Hematopoietic multipotent progenitor cell treated with erythropoietin and hydrocortisone succinate and interleukin-3 and kit ligand, for 8 days (in vitro differentiated cells): ENCODE results near the gene TRMT44.
"Not testable (repeated sequence)": the region's sequence is repeated elsewhere in the genome, so short reads cannot be mapped to it uniquely, and the experiment has no call there.

Experiments used
- DNase-seq: peaks from one replicate; pipeline ENCODE4 v3.0.0-alpha.2; 2015

The TRMT44 gene

DNA sequence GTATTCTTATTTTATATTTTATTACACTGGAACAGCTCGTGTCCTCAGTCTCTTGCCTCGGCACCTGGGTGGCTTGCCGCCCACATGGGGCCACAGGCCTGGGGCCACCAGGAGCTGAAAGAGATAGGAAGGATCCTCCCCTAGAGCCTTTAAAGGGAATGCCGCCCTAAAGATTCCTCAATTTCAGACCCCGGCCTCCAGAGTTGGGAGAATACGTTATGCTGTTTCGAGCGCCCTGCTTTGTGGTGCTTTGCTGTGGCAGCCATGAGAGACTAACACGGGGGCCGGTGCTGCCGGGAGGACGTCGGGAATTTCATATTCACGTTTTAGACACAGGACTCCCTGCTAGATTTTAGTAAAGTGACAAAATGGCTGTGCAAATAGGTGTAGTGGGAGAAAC lies 33.3 kb upstream of the TRMT44 start:
- no peak for DNase-seq

DNA sequence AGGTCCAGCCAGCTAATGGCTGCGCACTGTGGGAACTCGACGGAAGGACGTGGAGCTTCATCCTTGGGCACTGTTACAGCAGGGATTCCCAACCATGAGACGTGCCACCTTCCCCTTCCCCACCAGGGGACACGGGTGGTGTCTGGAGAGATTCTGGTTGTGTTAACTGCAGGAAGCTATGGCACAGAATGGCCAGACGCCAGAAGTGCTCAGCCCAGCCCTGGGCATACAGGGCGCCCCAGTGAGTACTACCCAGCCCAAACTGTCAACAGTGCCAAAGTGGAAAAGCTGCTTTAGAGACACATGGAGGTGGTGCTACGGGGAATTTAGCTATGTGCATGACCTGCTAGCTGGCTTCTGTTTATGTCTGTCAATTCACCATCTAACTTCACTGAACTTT lies 32.8 kb upstream of the TRMT44 start:
- no peak for DNase-seq

DNA sequence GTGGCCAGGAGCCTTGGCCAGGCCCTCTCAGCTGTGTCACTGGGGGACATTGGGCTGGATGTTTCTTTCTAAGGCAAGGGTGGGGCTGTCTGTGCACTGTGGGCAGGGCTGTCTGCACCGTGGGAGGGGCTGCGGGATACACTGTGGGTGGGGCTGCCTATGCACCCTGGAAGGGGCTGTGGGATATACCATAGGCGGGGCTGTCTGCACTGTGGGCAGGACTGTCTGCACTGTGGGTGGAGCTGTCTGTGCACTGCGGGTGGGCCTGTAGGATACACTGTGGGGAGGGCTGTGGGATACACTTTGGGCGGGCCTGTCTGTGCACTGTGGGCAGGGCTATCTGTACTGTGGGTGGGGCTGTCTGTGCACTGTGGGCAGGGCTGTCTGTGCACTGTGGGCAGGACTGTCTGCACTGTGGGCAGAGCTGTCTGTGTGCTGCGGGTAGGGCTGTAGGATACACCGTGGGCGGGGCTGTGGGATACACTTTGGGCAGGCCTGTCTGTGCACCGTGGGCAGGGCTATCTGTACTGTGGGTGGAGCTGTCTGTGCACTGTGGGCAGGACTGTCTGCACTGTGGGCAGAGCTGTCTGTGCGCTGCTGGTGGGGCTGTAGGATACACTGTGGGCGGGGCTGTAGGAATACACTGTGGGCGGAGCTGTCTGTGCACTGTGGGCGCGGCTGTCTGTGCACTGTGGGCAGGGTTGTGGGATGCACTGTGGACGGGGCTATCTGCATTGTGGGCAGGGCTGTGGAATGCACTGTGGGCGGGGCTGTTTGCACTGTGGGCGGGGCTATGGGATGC lies 31.1 kb upstream of the TRMT44 start:
- peak; percentile 93 for DNase-seq

DNA sequence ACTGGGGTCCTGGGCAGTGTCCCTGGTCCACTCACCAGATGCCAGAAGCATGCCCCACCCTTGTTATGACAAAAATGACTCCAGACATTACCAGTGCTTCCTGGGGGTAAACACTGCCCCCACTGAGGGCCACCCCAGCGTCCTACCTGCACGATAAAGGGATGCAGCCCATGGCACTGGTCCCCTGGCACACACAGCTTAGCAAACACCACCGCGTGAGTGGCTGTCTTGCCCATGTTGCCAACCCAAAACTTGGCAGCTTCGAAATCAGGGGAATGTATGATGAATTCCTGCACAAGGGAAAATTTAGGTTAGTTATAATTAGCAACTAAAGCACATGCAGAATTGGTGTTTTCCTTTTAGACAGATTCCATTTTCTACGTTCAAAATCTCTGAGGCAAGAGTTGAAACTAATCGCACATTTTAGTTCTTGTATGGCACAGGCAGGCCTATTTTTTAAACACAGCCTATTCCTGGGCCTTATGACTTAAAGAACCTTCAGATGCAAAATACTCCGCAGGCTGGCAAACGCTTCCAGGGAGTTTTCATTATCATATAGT lies 30.4 kb upstream of the TRMT44 start:
- no peak for DNase-seq

DNA sequence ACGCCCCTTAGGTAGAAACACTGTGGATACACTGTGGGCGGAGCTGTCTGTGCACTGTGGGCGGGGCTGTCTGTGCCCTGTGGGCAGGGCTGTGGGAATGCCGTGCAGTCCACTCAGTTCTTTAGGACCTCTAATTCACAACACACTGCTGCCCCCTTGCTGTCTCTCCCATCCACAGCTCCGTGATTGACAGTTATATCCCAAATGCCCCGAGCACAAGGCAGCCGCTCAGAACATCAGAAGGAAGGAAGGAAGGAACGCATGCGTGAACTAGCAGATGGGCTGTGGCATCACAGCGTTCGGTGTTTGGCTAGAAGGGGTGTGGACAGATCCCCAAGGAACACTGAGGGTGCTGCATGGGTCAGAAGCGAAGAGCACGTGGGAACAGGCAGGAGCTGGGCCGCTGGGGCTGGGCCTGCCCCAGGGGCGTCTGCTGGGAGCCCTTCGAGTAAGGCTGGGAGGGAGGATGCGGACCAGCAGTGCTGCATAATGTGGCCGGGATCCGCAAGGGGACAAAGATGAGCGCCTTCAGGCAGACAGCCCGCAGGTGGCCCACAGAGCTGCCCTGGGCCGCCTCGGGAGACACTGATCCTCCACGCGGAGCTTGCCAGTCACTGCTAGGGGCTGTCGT lies 29.8 kb upstream of the TRMT44 start:
- DNase-seq: peak; percentile 64

DNA sequence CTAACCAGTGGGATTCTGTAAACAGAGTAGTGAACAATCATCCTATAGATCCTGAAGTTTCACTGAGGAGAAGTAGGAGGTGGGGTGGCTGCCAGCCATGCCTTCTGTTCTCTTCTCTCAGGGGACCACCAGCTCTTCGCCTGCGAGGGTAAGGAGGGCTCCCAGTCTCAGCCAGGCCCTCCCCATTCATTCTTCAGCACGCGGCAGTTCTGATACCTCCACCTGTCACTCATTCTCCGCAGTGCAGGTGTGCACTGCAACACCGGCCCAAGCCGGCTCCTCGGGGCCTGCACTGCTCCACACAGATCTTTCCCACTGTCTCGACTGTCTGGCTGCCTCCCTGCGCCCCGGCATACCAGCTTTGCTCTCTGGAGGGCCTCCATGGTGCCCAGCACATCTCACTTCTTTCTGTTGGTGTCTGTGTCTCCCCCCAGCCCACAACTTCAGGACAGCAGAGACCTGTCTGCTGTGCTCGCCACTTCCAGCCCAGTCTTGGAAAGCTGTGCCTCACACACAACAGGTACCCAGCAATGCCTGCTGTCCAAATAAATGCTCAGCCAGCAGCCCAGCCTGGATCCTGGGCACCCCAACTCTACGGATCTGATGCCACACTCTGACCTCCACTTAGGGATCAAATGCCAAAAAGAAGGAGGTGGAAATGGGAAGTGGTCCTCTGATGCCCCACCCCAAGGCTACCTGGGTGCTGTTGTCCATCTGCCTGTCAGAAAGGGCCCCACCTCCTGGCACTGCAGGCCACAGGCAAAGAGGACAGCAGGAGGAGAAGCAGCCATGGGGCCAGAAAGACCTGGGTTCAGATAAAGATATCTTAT lies 29.0 kb upstream of the TRMT44 start:
- DNase-seq: no peak

DNA sequence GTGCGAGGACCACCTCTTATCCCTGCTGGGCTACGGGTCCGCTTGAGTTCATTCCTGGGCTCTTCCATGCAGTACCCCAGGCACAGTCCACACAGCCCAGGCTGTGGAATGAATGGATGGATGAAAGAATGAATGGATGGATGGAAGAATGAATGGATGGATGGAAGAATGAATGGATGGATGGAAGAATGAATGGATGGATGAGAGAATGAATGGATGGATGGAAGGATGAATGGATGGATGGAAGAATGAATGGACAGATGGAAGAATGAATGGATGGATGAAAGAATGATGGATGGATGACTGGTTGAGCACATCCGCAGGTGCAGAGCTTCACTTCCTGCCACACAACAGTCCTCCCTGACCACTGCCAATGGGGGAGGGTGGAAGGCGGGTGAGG lies 28.3 kb upstream of the TRMT44 start:
- no peak for DNase-seq

DNA sequence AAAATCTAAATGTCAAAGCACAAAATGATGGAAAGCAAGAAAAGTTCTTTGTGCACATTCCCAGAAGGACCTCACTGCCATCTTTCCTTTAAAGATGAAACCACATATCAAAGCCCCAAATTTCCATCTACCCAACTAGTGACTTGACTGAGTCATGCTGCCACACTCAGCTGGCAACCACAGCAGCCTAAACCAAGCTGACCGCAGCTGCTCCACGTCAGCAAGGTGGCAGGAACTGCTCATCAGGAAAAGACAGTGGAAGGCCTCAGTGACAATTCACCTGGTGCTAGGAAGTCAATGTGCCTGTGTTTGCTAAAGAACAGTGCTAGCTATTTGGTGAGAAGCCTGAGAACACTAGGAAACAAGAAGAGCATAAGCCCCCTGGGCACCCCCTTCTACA lies 26.2 kb upstream of the TRMT44 start:
- DNase-seq: no peak

DNA sequence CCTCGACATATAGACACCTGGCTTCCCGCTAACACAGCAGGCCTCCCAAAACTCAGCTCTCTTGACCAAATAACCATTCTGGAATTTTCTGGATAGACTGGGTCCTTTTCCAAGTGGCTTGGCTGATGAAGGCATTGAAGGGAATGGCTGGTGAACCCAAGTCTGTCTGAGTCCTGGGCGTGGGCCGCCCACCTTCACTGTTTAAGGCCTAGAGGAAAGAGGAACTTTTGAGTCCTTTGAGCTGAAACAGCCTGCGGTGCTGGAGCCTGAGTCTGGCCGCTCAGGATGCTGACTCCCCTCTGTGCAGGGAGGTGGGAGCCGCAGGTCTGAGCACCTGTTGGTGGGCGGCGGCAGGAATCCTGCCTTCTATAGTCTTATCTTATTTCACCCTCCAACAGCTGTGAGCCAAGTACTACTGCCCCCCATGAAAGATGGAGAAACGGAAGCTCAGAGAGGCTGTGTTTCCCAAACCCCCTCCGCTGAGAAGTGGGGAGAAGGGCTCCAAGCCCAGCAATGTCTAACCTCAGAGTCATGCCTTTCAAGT lies 23.4 kb upstream of the TRMT44 start:
- DNase-seq: no peak

DNA sequence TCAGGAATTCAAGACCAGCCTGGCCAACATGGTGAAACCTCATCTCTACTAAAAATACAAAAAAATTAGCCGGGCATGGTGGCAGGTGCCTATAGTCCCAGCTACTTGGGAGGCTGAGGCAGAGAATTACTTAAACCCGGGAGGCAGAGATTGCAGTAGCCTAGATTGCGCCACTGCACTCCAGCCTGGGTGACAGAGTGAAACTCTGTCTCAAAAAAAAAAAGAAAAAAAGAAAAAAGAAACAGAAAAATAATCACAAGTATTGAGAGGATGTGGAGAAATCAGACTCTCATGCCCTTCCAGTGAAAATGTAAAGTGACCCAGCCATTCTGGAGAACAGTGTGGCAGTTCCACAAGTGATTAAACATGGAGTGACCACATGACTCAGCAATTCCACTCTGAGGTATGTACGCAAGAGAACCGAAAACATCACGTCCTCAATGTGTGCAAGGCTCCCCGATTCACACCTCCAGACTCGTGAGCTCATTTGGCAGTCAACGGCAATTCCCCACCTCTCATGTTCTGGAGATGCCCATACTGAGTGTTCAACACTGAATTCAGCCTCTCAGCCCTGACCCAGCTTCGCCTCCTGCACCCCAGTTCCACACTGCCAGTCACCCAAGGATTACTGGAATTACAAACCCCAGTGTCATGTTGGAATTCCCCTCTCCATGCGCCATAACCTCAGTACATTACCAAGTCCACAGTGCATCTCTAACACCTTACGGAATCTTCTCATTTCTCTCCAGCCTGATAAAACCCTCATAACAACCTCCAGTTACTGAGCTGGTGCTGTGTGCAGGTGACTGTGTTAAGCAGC lies 21.1 kb upstream of the TRMT44 start:
- no peak for DNase-seq

DNA sequence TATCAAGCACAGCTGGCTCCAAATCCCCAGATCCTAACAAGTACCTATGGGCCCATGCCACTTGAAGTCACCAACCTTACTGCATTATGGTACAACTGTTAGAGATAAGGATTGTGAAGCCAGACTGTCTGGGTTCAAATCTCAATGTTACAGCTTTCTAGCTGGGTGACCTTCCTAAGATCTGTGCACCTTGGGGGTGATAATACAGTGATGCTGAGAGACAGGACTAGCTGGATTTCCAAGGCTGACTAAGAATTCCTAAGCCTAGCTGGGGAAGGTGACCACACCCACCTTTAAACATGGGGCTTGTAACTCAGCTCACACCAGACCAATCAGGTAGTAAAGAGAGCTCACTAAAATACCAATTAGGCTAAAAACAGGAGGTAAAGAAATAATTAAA lies 20.4 kb upstream of the TRMT44 start:
- not testable (repeated sequence) for DNase-seq

DNA sequence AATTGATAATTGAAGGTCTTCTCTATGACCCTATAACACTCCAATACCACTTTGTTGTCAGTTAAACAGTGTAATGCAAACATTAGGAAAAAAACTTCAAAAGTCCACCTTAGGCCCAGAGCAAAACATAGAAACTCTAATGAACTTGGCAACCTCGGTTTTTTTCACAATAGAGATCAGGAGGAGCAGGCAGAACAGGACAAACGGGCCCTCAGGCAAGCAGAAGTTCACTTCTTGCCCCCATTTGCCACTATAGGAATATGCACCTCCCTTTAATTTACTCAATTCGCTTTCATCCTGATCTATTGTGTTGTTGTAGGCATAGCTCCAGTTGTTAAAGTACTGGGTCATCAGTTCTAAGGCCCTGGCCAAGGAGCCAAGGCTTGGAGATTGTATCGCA lies 18.2 kb upstream of the TRMT44 start:
- no peak for DNase-seq

DNA sequence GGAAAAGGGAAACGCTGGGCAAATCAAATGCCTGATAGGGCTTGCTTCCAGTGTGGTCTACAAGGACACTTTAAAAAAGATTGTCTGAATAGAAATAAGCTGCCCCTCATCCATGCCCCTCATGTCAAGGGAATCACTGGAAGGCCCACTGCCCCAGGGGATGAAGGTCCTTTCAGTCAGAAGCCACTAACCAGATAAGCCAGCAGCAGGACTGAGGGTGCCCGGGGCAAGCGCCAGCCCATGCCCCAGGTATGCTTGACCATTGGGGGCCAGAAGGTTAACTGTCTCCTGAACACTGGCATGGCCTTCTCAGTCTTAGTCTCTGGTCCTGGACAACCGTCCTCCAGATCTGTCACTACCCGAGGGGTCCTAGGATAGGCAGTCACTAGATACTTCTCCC lies 17.8 kb upstream of the TRMT44 start:
- no peak for DNase-seq

DNA sequence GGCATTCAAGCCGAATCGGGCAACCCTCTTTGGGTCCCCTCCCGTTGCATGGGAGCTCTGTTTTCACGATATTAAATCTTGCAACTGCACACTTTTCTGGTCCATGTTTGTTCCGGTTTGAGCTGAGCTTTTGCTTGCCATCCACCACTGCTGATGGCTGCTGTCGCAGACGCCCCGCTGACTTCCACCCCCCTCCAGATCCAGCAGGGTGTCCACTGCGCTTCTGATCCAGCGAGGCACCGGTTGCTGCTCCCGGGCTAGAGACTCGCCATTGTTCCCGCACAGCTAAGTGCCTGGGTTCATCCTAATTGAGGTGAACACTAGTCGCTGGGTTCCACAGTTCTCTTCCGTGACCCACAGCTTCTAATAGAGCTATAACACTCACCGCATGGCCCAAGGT lies 13.3 kb upstream of the TRMT44 start:
- DNase-seq: no peak

DNA sequence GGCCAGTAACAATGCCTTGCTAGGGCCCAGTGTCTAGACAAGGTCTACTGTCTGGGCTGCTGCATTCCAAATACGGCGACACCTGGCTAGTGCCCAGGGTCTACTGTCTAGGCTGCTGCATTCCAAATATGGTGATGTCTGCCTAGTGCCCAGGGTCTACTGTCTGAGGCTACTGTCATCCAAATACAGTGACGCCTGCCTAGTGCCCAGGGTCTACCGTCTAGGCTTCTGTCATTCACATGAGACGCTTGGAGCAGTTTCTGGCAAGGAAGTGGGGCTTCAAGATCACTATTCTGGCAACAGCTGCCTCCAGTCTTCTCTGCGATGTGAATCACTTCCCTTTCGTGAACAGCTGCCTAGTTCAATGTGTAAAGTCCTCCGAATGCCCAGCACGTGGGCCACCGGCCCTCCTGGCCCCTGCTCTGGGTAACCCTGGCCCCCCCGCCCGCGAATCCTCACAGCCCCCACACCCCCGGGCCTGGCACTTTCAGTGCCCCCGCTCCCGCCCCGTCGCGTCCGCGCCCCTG lies 12.8 kb upstream of the TRMT44 start:
- peak; percentile 34 for DNase-seq

DNA sequence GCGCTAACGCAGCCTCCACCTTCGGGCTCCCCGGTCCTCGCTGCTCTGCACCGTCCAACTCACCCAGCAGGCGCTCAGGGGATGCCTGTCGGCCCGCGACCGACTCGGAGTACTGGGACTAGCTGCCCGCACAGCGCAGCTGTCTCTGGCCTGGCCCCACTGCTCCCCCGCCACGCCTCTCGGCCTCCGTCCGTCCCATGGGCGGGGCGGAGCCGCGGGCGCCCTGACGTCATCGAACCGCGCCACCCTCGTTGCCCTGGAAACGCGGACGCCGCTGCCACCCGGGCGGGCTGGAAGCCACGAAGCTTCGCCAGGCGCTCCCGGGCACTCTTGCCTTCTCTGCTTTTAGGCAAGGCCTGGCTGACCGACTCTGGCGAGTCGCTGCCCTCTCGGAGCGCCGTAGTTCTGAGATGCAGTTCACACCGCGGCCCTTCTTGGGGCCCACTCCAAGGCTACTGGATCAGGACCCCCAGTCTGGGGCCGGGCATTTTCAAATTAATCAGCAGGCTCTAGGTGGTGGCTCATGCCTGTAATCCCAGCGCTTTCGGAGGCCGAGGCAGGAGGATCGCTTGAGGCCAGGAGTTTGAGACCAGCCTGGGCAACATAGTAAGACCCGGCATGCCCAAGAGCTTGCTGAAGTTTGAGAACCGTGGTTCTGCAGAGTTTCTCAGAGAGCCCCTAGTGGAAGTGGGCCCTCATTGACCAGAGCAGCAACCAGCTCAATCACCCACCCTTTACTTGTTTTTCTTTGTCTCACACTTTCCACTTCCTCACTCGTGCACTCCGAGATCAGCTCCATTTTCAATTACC lies 12.1 kb upstream of the TRMT44 start:
- peak; percentile 83 for DNase-seq

DNA sequence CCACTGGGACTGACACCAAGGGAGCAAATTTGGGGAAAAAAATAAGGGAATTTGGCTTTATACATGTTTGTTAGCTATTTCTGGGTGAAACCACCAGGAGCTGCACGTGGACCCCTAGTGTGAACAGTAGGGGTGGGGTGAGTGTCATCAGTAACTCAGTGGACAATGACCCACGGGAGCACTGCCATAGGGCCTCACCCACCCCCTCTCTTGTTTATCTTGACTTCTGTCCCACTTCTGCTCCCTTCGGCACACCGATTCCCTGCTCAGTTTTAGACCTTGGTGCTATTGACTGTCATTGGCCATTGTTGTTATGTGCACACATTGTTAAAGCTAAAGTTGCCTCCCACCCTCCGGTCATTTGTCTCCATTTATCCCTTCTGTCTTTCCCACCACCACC lies 9.0 kb upstream of the TRMT44 start:
- DNase-seq: no peak

DNA sequence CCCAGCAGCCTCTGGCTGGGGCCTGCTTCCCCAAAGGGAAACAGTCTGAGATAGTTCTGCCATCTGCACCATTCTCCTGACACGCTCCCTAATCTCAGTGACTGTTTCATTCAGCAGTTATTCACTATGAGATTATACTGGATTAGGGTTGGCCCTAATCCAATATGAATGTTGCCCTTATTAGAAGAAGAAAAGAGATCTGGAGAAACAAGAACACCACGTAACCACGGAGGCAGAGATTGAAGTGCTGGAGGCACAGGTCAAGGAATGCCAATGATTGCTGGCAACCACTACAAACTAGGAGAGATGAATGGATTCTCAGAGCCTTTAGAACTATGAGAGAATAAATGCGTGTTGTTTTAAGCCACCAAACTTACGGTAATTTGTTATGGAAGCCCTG lies 7.4 kb upstream of the TRMT44 start:
- no peak for DNase-seq

DNA sequence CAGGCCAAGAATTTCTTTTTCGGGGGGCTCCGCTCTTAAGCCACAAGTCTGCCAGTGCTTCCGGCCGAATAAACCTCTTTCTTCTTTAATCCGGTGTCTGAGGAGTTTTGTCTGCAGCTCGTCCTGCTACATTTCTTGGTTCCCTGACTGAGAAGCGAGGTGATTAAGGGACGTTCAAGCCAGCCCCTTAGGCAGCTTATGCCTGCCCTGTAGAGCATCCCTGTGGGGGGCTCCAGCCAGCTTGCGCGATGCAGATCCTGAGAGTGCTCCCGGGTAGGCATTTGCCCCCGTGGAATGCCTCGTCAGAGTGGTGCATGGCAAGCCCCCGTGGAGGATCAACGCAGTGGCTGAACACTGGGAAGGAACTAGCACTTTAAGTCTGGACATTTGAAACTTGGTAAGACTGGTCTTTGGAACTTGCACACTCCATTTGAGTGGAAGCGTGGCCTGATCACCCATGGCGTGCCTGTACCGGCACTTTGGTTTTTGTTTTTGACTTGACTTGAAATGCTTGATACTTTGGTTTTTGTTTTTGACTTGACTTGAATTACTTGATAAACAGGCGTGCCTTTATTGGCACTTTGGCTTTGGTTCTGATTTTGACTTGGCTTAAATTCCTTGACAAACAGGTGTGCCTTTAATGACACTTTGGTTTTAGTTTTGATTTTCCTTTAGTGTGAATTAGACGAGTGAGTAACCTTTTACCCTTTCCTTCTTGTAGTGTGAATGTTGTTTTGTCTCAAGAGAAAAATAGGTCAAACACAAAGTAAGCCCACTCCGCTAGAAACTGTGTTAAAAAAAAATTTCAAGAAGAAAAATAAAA lies 6.1 kb upstream of the TRMT44 start:
- DNase-seq: no peak

DNA sequence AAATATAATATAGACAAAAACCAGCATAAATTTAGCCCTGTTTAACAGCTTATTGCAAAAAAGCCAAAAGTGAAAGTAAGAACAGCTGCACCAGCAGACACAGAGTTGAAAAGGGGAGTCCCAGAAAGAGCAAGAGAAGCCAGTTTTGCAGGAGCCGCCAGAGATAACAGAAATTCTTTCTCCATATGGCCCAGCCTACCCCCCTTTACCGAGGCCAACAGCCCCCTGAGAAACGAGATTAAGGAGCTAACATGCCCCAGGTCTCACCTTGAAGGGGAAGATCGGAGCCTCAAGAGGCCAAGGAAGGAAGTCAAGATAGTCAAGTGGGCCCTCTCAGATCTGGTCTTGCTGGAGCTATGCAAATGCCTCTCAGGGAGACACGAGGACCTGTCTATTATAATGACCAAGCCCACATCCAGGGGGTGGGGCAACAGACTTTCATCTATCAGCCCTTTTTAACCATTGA lies 4.9 kb upstream of the TRMT44 start:
- peak; percentile 79 for DNase-seq
